Suprapubic skin (tissue), 4 donors: Measurements from ENCODE around the gene TMEM9B. TPM values are rescaled to one million over a fixed set of nuclear protein-coding genes. Genes with fewer than 3 reads are reported as not detected.

Experiments
- DNase-seq, 2 donors: peaks; one replicate each; pipeline ENCODE4 v3.0.0-alpha.2; 2019; ENCODE audit warnings: low spot score in 2 of 2
- H3K27ac ChIP-seq: fragments of 200-600 bp; sonication (generic); one replicate; pipeline ENCODE4 v1.5.1; 2019
- H3K27me3 ChIP-seq: fragments of 200-600 bp; sonication (generic); one replicate; pipeline ENCODE4 v1.5.1; 2019
- H3K36me3 ChIP-seq: fragments of 200-600 bp; sonication (generic); one replicate; pipeline ENCODE4 v1.5.1; 2019
- H3K4me1 ChIP-seq: fragments of 200-600 bp; sonication (generic); one replicate; pipeline ENCODE4 v1.5.1; 2019
- H3K4me3 ChIP-seq: fragments of 200-600 bp; sonication (generic); one replicate; pipeline ENCODE4 v1.5.1; 2019; ENCODE audit warnings: mild to moderate bottlenecking
- H3K9me3 ChIP-seq: fragments of 200-600 bp; sonication (generic); one replicate; pipeline ENCODE4 v1.5.1; 2019
- EP300 ChIP-seq: sonication (generic); formaldehyde crosslinking; IDR thresholded peaks from one replicate; pipeline ENCODE4 v1.6.1; 2017; ENCODE audit warnings: antibody characterized with exemption
- POLR2A ChIP-seq, 2 donors: fragments of 450-650 bp; IDR thresholded peaks; one replicate each; pipeline ENCODE4 v1.6.1; 2017; ENCODE audit warnings: antibody characterized with exemption in 2 of 2, mild to moderate bottlenecking in 2 of 2, moderate library complexity in 2 of 2
- POLR2AphosphoS5 ChIP-seq, 3 donors: sonication (generic); formaldehyde crosslinking; IDR thresholded peaks; one replicate each; pipeline ENCODE4 v1.6.1; 2017; ENCODE audit warnings: antibody characterized with exemption in 3 of 3
- WGBS: methylation state at CpG from one replicate; pipeline ENCODE4 v1.1.5; 2018; 5-methylcytosine and 5-hydroxymethylcytosine counted together
- total RNA-seq, 4 donors: library from RNA; depleted of rRNA; stranded (reverse); fragments of >200 nt; gene quantifications; one replicate each; pipeline ENCODE4 v1.1.0, GENCODE V29; 2016
- TF ChIP-seq, protein P1 (sequence below), 2 donors: fragments of 200-600 bp in 1 of 2; fragments of 450-650 bp in 1 of 2; sonication (generic) in 1 of 2; IDR thresholded peaks; one replicate each; pipeline ENCODE4 v1.5.1; 2016 to 2019; ENCODE audit warnings: antibody characterized with exemption in 2 of 2, mild to moderate bottlenecking in 1 of 2, moderate library complexity in 1 of 2

Gene TMEM9B
- total RNA-seq, 4 donors from 2014 or later: 27.4 to 63.9 (median 45.5) TPM

DNA sequence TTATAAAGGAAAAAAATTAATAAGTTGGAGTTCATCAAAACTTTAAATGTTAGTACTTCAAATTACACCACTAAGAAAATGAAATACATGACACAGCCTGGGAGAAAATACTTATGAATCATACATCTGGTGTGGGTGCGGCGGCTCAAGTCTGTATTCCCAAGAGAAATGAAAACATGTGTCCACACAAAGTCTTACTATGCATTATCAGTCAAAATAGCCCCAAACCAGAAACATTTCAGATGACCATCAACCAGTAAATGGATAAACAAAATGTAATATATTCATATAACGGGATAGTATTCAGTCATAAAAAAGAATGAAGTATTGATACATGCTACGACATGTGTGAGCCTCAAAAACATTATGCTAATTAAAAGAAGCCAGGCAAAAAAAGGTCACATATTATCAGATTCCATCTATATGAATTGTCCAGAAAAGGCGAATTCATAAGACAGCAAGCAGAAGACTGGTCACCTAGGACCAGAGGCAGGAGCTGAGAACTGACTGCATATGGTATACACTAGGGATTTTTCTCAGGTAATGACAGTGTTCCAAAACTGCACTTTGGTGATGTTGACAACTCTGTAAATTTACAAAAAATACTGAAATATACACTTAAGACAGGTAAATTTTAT, 58.6 kb downstream of the TMEM9B start:
- DNase-seq: no peak
- TF ChIP-seq EP300: no peak
- TF ChIP-seq, protein P1, sequence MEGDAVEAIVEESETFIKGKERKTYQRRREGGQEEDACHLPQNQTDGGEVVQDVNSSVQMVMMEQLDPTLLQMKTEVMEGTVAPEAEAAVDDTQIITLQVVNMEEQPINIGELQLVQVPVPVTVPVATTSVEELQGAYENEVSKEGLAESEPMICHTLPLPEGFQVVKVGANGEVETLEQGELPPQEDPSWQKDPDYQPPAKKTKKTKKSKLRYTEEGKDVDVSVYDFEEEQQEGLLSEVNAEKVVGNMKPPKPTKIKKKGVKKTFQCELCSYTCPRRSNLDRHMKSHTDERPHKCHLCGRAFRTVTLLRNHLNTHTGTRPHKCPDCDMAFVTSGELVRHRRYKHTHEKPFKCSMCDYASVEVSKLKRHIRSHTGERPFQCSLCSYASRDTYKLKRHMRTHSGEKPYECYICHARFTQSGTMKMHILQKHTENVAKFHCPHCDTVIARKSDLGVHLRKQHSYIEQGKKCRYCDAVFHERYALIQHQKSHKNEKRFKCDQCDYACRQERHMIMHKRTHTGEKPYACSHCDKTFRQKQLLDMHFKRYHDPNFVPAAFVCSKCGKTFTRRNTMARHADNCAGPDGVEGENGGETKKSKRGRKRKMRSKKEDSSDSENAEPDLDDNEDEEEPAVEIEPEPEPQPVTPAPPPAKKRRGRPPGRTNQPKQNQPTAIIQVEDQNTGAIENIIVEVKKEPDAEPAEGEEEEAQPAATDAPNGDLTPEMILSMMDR (IDR thresholded peaks at IDR 0.05): no peak
- no peak for TF ChIP-seq POLR2A (IDR thresholded peaks at IDR 0.05)
- TF ChIP-seq POLR2AphosphoS5 (IDR thresholded peaks at IDR 0.05): no peak
- no peaks in the 10 kb centered on the region for H3K36me3 ChIP-seq
- no peaks in the 10 kb centered on the region for H3K27me3 ChIP-seq
- no peak overlapping the region for H3K4me3 ChIP-seq
- H3K4me1 ChIP-seq: peaks cover 15% of the 10 kb centered on the region
- H3K9me3 ChIP-seq: no peaks in the 10 kb centered on the region
- H3K27ac ChIP-seq: no peak overlapping the region
- WGBS: 48% methylated on average over 5 of the region's 5 CpGs

DNA sequence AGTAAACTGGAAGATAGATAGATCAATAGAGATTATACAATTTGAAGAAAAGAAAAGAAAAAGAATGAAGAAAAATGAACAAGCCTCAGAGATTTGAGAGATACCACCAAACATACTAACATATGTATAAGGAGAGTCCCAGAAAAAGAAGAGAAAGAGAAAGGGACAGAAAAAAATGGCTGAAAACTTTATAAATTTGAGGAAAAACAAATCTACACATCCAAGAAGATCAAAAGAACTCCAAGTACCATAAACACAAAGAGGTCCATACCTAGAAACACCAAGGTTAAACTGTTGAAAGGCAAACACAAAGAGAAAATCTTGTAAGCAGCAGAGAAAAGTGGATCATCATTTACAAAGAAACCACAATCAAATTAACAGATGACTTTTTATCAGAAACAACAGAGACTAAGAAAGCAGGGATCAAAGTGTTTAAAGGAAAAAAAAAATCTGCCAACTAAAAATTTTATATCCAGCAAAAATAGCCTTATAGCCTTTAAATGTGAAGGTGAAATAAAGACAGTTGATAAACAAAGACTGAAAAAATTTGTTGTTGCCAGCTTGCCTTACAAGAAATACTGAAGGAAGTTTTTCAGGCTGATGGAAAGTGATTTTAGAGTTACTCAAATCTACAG, 65.0 kb downstream of the TMEM9B start:
- no peak for TF ChIP-seq EP300
- no peak for TF ChIP-seq POLR2AphosphoS5 (IDR thresholded peaks at IDR 0.05)
- TF ChIP-seq, protein P1 (IDR thresholded peaks at IDR 0.05): no peak
- no peak for TF ChIP-seq POLR2A (IDR thresholded peaks at IDR 0.05)
- peaks cover 6% of the 10 kb centered on the region for H3K9me3 ChIP-seq
- H3K36me3 ChIP-seq: no peaks in the 10 kb centered on the region
- no peak for DNase-seq
- H3K27me3 ChIP-seq: no peaks in the 10 kb centered on the region
- no peaks in the 10 kb centered on the region for H3K4me1 ChIP-seq
- no peak overlapping the region for H3K27ac ChIP-seq
- no peak overlapping the region for H3K4me3 ChIP-seq

Other genes with a start within 250 kb of the TMEM9B start
- gene AKIP1, start 53.3 kb downstream of the TMEM9B start, total RNA-seq: 10 to 100 TPM in 2 of 4 donors, 1 to 10 TPM in 2; 4.6 to 15.7 (median 11.3) TPM
- not detected for gene C11orf16, start 31.5 kb downstream of the TMEM9B start, total RNA-seq
- gene ASCL3, start 21.4 kb downstream of the TMEM9B start, total RNA-seq: not detected
- 1 to 10 TPM in 1 of 4 donors, under 1 TPM in 3; 0.23 to 2.7 (median 0.89) TPM for gene NRIP3, start 39.6 kb upstream of the TMEM9B start, total RNA-seq
- 10 to 100 TPM in 3 of 4 donors, 1 to 10 TPM in 1; 3.8 to 36.0 (median 24.1) TPM for gene SCUBE2, start 127.2 kb upstream of the TMEM9B start, total RNA-seq